Epidermal melanocyte (primary cell): Measurements from ENCODE around the gene ZNF559.
A peak's percentile ranks its signal among the peaks of the same experiment; 100 is the strongest.
"Not testable (repeated sequence)": the region's sequence is repeated elsewhere in the genome, so short reads cannot be mapped to it uniquely, and the experiment has no call there.

Experiments
- DNase-seq: peaks from one replicate; pipeline ENCODE4 v3.0.0; 2011; ENCODE audit warnings: low spot score; ENCODE audit not compliant: insufficient read length

The ZNF559 gene

DNA sequence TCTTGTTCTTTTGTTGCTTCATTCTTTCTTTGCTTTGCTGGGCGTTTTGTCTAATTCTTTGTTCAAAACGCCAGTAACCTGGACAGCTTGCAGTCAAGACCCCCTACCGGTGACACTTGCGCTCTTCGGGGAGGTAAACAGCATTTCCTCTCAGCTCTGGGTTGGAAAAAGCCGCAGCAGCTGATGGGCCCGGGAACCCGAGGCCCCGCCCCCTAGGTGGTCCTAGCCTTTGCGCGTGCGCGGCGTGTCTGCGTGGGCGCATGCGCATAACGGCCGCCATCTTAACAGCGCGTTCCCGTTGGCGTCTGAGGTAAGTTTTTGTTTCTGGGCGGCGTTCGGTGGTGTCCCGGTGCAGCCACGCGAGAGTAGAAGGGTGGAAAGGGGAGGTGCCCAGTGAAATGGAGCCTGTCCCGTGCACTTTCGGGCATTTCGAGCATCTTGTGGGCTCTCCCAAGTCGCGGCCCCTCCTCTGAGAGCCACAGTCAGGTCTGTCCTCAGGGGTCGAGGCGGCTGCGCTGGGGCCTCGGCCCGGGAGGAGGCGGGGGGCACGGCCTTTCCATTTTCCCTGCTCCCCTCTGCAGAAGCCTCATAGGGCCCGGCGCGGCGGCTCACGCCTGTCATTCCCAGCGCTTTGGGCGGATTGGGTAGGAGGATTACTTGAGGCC is at the start of gene ZNF559:
Gene ZNF559 (plus strand): TSS at position 261 of the 665 bp plus-strand sequence. CDS start 14,371 bp downstream, outside the sequence.
- DNase-seq, result peak; percentile 83

DNA sequence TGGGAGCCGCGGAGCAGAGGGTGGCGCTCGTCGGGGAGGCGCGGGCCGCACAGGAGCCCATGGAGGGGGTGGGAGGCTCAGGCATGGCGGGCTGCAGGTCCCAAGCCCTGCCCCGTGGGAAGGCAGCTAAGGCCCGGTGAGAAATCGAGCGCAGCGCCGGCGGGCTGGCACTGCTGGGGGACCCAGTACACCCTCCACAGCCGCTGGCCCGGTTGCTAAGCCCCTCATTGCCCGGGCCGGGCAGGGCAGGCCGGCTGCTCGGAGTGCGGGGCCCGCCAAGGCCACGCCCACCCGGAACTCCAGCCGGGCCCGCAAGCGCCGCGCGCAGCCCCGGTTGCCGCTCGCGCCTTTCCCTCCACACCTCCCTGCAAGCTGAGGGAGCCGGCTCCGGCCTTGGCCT is 40.5 kb upstream of the ZNF559 start:
- not testable (repeated sequence) for DNase-seq

DNA sequence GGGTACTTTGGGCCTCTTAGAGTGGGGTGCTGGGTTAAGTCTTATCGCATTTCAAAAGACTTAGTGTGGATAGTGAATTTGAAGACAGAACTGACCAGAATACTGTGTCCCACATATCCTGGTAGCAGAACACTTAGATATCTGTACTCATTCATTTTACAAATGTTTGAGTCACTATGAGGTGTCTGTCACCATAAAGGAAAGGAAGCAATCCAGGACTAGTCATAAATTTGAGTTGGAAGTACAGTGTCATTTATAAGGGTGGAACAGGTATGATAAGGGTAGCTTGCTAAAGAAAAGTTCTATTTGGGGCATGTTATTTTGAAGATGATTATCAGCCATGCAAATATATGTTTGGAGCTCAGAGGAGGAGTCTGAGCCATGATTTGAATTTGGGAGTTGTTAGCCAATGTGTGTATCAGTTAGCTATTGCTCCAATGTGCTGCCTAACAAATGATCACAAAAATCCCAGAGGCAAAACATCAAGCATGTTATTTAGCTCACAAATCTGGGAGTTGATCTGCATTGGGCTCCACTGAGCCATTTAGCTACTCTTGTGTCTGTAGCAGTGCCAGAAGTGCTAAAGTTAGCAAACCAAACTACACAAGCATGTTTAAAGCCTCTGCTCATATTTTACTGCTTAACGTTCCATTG is 34.6 kb upstream of the ZNF559 start:
- DNase-seq, result no peak

DNA sequence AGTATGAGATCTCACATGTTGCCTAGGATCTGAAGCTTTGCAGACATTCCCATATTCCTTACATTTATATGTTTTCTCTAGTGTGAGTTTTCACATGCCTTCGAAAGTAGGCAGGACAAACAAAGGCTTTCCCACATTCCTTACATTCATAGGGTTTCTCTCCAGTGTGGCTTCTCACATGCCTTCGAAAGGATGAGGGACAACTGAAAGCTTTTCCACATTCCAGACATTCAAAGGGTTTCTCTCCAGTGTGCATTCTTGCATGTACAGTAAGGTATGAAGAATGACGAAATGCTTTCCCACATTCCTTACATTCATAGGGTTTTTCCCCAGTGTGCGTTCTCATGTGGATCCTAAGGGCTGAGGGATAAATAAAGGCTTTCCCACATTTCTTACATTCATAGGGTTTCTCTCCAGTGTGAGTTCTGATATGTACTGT is 28.5 kb upstream of the ZNF559 start:
- DNase-seq, result no peak

DNA sequence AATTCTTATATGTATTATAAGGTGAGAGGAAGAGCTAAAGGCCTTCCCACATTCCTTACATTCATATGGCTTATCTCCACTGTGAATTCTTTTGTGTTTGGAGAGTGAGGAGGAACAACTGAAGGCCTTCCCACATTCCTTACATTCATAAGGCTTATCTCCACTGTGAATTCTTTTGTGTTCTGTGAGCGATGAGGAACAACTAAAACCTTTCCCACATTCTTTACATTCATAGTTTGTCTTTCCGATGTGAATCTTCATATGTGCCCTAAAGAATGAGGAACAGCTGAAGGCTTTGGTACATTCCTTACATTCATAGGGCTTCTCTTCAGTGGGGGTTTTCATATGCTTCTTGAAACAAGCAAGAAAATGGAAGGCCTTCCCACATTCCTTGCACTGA is 27.6 kb upstream of the ZNF559 start:
- no peak for DNase-seq

DNA sequence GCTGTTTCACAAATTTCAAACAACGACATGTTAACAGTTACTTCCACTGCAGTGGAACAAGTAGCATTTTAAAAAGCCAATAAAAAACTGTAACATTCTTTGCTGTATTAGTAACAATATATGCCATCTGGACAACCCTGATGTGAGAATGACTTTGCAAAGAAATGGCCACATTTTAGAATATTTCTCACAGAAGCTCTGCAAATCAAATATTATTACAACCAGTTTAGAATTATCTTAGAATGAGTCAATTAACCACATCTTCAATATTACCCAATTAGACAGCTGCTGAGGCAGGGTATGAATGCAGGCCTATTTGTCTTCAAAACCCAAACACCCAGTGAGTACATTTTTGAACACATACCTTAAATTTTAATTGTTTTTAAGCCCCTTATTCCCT is 17.5 kb upstream of the ZNF559 start:
- no peak for DNase-seq

DNA sequence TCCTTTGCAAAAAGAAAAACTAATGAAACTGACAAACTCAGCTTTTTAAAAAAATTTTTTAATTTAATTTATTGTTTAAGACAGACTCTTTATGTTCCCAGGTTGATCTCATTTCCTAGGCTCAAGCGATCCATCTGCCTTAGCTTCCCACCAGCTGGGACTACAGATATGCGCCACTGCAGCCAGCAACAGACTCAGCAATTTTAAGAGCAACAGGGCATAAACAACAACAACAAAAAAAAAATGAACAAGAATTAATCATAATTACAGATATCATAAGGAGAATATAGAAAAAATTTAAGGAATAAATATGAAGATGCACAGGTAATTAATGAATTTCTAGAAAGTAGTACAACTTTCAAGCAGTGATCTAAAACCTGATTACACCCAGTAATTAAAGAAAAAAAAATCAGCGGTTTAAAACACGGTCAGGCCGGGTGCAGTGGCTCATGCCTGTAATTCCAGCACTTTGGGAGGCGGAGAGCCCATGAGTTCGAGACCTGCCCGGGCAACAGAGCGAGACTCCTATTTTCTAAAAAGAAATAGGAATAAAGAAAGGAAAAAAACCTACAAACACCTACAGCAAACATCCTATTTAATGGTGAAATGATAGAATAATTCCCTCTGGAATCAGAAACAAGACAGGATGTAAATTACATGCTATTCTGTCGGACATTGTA is 15.7 kb upstream of the ZNF559 start:
- DNase-seq, result no peak

DNA sequence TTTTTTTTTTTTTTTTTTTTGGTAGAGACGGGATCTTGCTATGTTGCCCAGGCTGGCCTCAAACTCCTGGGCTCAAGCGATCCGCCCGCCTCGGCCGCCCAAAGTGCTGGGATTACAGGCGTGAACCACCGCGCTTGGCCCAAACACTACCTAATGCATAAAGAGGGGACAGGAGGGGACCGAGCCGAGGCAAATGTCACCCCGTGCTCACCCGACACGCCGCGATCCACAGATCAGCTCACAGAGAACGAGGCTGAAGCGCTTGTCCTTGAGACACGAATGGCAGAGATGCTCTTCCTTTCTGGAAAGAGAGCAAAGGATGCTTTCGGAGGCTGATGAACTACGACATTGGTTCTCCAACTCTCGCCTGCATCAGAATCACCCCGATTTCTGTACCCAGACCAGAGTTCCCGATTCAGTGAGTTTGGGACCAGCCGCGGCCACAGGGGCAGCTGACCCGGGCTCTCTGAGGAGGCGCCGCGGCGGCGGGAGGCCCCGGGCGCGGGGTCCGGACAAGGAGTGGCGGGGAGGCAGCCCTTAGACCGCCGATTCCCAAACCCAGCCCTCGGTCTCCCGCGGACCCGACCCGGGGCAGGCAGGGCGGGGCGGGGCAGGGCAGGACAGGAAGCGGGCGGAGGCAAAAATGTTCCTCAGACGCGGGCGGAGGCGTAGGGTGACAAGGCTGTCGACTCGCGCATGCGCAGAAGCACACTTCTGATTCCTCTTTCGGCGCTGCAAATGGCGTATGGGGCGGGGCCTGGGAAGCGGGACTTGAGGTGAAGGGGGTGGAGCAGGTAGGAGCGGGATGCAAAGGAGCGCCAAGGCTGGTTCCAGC is 14.6 kb upstream of the ZNF559 start, which contains the start of gene ZNF699:
Gene ZNF699 (minus strand): TSS at position 700 of the 835 bp plus-strand sequence. CDS start 4,719 bp downstream, outside the sequence.
- peak; percentile 89 for DNase-seq

DNA sequence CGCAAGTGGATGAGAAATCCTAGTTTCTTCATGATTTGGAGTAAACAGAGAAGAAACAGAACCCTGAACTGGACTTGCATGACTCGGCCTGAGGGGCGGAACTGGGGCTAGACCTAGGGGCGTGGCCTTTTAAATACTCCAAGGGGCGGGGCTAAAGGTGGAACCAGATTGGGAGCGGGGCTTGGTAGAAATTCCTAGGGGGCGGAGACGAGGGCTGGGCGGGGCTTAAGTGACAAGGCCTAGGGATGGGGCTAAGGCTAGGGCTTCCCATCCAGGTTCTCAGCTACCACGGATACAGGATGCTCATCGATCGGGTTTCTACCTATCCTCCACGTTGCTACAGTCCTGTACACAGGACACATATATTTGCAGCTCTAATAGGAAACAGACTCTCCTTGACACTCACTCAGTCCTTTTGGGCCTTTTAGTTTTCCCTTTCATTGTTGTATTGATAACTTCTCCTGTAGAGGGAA is 14.0 kb upstream of the ZNF559 start:
- peak; percentile 77 for DNase-seq

DNA sequence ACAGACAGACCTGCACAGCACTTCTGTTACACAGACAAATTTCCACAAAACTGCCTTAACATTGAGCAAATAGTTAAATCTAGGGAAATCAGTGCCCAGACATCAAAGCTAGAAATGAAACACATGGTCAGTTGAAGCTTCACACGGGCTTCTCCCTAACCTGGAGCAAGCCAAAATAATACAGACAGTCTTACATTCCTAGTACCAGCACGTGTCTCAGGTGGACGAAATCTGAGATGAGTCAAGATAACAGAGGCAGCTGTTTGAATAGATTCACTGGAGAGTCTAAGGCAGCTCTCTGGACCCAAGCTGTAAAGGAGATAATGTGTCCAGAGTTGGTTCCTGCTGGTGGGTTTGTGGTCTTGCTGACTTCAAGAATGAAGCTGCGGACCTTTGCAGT is 10.2 kb upstream of the ZNF559 start:
- no peak for DNase-seq

DNA sequence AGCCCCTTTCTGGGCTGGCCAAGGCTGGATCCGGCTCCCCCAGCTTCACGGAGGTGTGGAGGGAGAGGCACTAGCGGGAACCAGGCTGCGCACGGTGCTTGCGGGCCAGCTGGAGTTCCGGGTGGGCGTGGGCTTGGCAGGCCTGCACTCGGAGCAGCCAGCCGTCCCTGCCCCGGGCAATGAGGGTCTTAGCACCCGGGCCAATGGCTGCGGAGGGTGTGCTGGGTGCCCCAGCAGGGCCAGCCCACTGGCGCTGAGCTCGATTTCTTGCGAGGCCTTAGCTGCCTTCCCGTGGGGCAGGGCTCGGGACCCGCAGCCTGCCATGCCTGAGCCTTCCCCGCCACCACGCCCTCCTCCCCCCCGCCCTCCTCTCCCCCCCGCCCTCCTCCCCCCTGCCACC is 2.6 kb upstream of the ZNF559 start:
- DNase-seq, result no peak

DNA sequence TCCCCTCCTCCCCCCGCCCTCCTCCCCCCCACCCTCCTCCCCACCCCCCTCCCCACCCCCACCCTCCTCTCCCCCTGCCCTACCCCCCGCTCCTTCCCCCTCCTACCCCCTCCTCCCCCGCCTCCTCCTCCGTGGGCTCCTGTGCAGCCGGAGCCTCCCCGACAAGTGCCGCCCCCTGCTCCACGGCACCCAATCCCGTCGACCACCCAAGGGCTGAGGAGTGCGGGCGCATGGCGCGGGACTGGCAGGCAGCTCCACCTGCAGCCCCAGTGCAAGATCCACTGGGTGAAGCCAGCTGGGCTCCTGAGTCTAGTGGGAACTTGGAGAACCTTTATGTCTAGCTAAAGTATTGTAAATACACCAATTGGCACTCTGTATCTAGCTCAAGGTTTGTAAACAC is 2.2 kb upstream of the ZNF559 start:
- not testable (repeated sequence) for DNase-seq

DNA sequence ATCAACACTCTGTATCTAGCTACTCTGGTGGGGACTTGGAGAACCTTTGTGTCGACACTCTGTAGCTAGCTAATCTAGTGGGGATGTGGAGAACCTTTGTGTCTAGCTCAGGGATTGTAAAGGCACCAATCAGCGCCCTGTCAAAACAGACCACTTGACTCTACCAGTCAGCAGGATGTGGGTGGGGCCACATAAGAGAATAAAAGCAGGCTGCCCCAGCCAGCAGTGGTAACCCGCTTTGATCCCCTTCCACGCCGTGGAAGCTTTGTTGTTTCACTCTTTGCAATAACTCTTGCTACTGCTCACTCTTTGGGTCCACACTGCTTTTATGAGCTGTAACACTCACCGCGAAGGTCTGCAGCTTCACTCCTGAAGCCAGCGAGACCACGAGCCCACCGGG is 1.8 kb upstream of the ZNF559 start:
- not testable (repeated sequence) for DNase-seq

DNA sequence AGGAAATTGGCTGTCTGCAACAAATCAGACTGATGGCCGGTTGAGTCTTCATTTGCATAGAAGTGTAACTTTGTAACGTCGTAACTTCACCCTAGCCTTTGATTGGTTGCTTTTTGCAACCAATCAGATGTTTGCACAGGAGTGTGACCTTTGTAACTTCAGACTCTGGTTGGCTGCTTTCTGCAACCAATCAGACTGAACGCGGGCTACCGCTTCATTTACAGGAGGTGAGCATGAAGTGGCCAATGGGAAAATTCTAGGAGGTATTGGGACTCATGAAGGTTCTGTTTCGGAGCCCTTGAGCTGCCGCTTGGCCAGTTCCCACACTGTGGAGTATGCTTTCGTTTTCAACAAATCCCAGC is 441 bp upstream of the ZNF559 start:
- no peak for DNase-seq

DNA sequence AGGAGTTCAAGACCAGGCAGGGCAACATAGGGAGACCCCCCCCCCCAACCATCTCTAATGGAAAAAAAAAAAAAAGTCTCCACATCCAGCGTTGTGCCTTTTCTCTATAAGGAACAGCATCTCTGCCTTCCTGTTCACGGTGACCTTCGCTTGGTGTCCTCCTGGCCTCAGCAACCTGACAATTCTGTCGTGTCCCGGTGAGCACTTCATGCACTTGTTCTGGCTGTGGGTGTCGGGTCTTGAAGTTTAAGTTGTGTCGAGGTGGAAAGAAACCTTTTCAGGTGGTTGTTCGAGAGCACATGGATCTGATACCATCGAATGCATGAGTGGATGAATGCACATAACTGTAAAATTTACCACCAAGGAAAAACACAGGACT is 594 bp downstream of the ZNF559 start:
- DNase-seq, result no peak

DNA sequence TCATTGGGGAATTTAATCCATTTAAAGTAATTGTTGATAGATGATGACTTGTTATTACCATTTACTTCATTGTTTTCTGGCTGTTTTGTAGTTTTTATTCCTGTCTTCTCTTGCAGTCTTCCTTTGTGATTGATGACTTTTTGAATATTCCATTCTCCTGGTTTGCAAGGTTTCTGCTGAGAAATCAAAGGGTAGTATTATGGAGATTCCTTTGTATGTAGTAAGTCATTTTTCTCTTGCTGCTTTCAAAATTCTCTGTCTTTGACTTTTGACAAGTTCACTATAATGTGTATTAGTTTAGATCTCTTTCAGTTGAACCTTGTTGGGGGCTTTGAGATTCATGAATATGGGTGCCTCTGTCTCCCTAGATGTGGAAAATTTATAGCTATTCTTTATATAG is 6.0 kb downstream of the ZNF559 start:
- no peak for DNase-seq

DNA sequence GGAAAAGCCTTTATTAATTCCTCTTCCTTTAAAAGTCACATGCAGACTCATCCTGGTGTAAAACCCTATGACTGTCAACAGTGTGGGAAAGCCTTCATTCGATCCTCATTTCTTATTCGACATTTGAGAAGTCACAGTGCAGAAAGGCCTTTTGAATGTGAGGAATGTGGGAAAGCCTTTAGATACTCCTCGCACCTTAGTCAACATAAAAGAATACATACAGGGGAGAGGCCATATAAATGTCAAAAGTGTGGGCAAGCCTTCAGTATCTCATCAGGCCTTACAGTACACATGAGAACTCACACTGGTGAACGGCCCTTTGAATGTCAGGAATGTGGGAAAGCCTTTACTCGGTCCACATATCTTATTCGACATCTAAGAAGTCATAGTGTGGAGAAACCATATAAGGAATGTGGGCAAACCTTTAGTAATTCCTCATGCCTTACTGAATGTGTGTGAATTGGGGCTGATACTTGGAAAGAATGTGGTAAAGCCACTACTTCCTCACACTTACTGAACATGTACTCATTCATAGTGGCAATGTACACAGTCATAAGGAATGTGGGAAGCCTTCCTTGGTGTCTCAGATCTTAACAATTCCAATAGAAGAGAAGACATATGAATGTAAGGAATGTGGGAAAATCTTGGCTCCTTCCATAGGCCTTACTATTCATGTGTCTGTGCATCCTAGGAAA is 18.8 kb downstream of the ZNF559 start:
- no peak for DNase-seq

DNA sequence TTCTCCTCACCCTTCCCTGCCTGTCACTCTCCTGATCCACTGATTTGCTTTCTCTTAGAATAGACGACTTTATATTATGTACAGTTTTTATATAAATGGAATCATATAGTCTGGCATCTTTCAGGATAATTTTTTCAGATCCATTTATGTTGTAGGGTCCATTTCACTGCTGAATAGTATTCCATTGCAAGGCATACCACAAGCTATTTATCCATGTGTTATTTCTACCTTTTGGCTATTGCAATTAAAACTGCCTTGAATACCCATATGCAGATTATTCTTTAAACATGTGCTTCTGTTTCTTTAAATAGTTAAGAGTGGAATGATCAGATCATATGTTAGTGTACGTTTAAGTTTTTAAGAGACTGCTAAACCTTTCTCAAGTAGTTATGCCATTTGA is 21.0 kb downstream of the ZNF559 start:
- no peak for DNase-seq

DNA sequence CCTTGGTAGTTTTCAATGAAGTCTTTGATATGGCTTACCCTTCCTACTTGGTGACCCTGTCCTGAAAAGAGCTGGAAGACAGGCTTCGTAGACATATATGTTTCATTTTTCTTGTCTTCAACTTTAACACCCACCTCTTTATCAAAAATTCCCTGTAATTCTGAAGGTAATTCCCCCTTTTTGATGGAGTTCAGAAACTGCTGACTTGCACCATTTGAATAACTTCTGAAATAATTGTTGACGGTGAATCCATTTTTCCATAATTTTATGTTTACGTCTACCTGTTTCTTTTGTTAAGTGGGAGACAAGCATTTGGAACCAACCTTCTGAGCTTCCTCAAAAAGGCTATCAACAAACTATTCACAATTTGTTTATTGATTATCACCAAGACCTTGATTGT is 24.3 kb downstream of the ZNF559 start:
- DNase-seq, result no peak

DNA sequence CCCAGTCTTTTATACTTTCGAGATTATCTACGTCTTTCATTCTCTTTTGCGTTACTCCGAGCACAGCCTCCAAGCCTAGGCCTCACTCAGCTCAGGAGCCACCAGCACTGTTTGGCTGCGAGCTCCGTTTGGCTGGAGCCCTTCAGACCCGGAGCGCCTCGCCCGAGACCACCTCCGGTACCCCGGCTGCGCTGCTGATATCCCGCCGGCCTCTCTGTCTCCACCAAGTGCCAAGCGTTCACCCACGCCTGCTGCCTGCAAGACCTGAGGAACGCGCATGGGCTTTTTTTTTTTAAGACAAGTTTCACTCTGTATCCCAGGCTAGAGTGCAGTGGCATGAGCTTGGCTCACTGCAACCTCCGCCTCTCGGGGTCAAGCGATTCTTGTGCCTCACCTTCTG is 24.7 kb downstream of the ZNF559 start:
- no peak for DNase-seq

DNA sequence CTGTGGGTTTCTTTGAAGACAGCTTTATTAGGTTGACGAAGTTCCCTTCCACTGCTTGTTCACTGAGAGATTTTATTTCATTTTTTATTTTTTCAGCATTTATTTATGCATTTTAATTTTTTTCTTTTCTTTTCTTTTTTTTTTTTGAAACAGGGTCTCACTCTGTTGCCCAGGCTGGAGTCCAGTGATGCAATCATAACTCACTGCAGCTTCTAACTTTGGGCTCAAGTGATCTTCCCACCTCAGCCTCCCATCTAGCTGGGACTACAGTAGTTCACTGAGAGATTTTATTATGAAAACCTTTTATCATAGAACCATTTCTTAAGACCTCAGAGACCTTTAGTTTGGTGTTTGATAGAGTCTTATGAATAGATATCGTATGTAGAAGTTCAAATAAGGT is 28.5 kb downstream of the ZNF559 start:
- DNase-seq, result no peak
